ENCODE results near the gene ZNF330. TPM values are rescaled to one million over a fixed set of nuclear protein-coding genes. Genes with fewer than 3 reads are reported as not detected.

ZNF330 gene
- total and polyA plus RNA-seq, 10 of the 15 experiments (the other 5 are each of a cell fraction or from before 2014, with no cell fraction given) = 31.3 to 57.6 (median 44.3) TPM

DNA sequence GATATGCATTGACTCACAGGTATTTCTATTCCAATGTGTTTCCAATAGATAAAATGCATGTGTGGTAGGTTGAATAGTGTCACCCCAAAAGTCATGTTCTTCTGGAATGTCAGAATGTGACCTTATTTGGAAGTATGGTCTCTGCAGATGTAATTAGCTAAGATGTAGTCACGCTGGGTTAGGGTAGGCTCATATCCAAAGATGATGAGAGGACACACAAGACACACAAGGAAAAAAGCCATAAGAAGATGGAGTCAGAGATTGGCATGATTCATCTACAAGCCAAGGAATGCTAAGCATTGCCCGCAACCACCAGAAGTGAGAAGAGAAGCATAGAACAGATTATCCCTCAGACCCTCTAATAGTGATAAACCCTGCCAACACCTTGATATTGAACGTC is 17.5 kb downstream of the ZNF330 start (continued):
- TF ChIP-seq, protein P1, sequence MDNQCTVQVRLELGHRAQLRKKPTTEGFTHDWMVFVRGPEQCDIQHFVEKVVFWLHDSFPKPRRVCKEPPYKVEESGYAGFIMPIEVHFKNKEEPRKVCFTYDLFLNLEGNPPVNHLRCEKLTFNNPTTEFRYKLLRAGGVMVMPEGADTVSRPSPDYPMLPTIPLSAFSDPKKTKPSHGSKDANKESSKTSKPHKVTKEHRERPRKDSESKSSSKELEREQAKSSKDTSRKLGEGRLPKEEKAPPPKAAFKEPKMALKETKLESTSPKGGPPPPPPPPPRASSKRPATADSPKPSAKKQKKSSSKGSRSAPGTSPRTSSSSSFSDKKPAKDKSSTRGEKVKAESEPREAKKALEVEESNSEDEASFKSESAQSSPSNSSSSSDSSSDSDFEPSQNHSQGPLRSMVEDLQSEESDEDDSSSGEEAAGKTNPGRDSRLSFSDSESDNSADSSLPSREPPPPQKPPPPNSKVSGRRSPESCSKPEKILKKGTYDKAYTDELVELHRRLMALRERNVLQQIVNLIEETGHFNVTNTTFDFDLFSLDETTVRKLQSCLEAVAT (IDR thresholded peaks at IDR 0.05) = no peak

DNA sequence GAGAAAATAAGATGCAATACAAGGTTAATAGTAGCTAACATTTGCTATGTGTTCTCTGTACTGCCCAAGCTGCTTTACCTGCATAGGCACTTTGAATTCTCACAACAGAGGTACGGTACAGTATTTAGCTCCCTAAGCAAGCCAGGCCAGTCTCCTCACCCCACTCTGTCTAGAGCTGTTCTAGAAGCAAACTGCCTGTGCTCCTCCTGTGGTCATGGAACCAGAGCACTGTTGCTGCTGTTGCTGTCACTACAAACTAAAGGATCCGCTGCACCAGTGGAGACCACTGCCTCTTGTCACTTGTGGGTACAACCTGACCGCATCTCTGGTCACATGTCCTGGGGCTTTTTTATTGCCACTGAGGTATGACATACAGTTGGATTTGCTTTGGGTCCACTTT is 19.6 kb downstream of the ZNF330 start:
- Histone ChIP-seq H3K4me1 (ENCODE audit: control insufficient read depth, insufficient read depth, low read length) (no peaks in the 10 kb centered on the region), H3K27ac (ENCODE audit: control insufficient read depth, insufficient read depth) (no peak overlapping the region), H3K79me2 (ENCODE audit: control insufficient read depth, insufficient read depth, low read length) (no peaks in the 10 kb centered on the region), H3K9ac (ENCODE audit: control insufficient read depth, insufficient read depth, low read length) (no peak overlapping the region), H3K9me3 (replicated peaks; ENCODE audit: control insufficient read depth, insufficient read depth, low read length) (no peaks in the 10 kb centered on the region), H3K36me3 (ENCODE audit: control insufficient read depth in 2 of 2, insufficient read depth in 2 of 2, low read length in 1 of 2) (peaks cover 0 to 5% of the 10 kb centered on the region in 2 experiments; a peak in 1 of 4 replicates), H3K4me3 (no peak overlapping the region), H3K27me3 (replicated peaks in 1 of 2; ENCODE audit: control insufficient read depth in 2 of 2, insufficient read depth in 2 of 2, low read length in 1 of 2) (no peaks in the 10 kb centered on the region), H4K20me1 (ENCODE audit: control insufficient read depth, insufficient read depth) (no peaks in the 10 kb centered on the region), H2AFZ (ENCODE audit: control insufficient read depth, low read depth, low read length) (no peak overlapping the region; the same call in 1 of the 2 replicates), H3K4me2 (ENCODE audit: control insufficient read depth, insufficient read depth) (no peak overlapping the region)
- no peak for TF ChIP-seq ZNF24 (IDR thresholded peaks at IDR 0.05)
- TF ChIP-seq, protein P2, sequence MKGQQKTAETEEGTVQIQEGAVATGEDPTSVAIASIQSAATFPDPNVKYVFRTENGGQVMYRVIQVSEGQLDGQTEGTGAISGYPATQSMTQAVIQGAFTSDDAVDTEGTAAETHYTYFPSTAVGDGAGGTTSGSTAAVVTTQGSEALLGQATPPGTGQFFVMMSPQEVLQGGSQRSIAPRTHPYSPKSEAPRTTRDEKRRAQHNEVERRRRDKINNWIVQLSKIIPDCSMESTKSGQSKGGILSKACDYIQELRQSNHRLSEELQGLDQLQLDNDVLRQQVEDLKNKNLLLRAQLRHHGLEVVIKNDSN (IDR thresholded peaks at IDR 0.05; ENCODE audit: borderline replicate concordance, extremely low read length, insufficient read depth, low read depth, low read length) = no peak
- no peak for TF ChIP-seq MYC (IDR thresholded peaks at IDR 0.05; ENCODE audit: insufficient read depth, insufficient read length, insufficient replicate concordance, low read length, severe bottlenecking)
- ATAC-seq (no peak), FAIRE-seq (no peak), DNase-seq (ENCODE audit: low read depth, low spot score) (no peak)
- intact Hi-C loops (cut with micrococcal nuclease; ENCODE audit: unreplicated experiment) = no loop called here
- in situ Hi-C loops (cut with MboI) = no loop called here
- 37% methylated on average over 3 of the region's 3 CpGs for WGBS (ENCODE audit: insufficient coverage, insufficient replicate concordance, low lambda C conversion rate, missing lambda C conversion rate)
- POLR2A ChIA-PET = no interaction called here
- no TSS peak for BruUV-seq (replicated peaks)
- CTCF ChIA-PET = no interaction called here
- SMC1A ChIA-PET (ENCODE audit: uncharacterized antibody, unreplicated experiment) = no interaction called here
- RAD21 ChIA-PET (ENCODE audit: unreplicated experiment) = no interaction called here

All from GM12878 (cell line).